K562 (cell line): ENCODE data around the gene BTBD16. TPM values are rescaled to one million over a fixed set of nuclear protein-coding genes. Genes with fewer than 3 reads are reported as not detected.

Experiments
- BCOR ChIP-seq: fragments of 450-650 bp; IDR thresholded peaks from 2 replicates; pipeline ENCODE4 v1.6.1; 2016
- BRD9 ChIP-seq: fragments of 450-650 bp; IDR thresholded peaks from 2 replicates; pipeline ENCODE4 v1.6.1; 2018; ENCODE audit warnings: low read depth; ENCODE audit not compliant: partially characterized antibody
- RERE ChIP-seq: sonication (generic); formaldehyde crosslinking; IDR thresholded peaks from 2 replicates; pipeline ENCODE4 v1.8.0; 2023; ENCODE audit warnings: missing genetic modification reagents, mild to moderate bottlenecking, borderline replicate concordance
- TCF7 ChIP-seq: sonication (generic); IDR thresholded peaks from 2 replicates; pipeline ENCODE4 v1.6.1; 2016; ENCODE audit warnings: antibody characterized with exemption, borderline replicate concordance
- polyA plus RNA-seq, 8 experiments: library from polyadenylated mRNA; depleted of rRNA in 4 of 8; stranded (reverse) in 5 of 8; unstranded in 3 of 8; fragments of >200 nt; fragmentation: Nextera tagmentation in 2 of 8; fragmentation: Illumina TruSeq in 1 of 8; extraction: Ambion mirVana in 2 of 8; extraction: Trizol in 1 of 8; gene quantifications; 2 replicates each; pipeline versions ENCODE4 v1.2.1 to v1.2.3, GENCODE V29; 2011 to 2014; ENCODE audit warnings: inconsistent platforms in 1 of 8, missing spikeins in 1 of 8
- total RNA-seq, 7 experiments: library from RNA; depleted of rRNA in 6 of 7; stranded (reverse); fragments of >200 nt in 6 of 7; fragmentation: Illumina TruSeq in 2 of 7; extraction: Trizol in 2 of 7; gene quantifications; 2 replicates each; pipeline versions ENCODE4 v1.2.1 to v1.2.3, GENCODE V29; 2011 to 2021; ENCODE audit warnings: low replicate concordance in 1 of 7

The BTBD16 gene
- total and polyA plus RNA-seq, 9 of the 15 experiments (the other 6 are each of a cell fraction or from before 2014, with no cell fraction given): 0.11 TPM; not detected in 8

- no peak for TF ChIP-seq RERE (CRISPR knock-in tag)
- TF ChIP-seq BCOR: no peak
- no peak for TF ChIP-seq TCF7
- no peak for TF ChIP-seq BRD9
These were observed 3.0 kb downstream of the BTBD16 start (continued) for GRCh38 chr10:122273966-122274545.
